ENCODE results near the gene TAS2R14. TPM values are rescaled to one million over a fixed set of nuclear protein-coding genes. Genes with fewer than 3 reads are reported as not detected.

Gene TAS2R14
- total RNA-seq, 6 experiments from 2014 or later, result 1.1 to 1.6 (median 1.5) TPM

GRCh38 chr12:10967409-10967808 is 28.3 kb upstream of the TAS2R14 start:
- H3K4me3 Mint-ChIP-seq, result peak overlapping the region; percentile 38; the same call in 1 of the 2 replicates
- peak overlapping the region; percentile 74 for H3K27ac Mint-ChIP-seq
- H3K36me3 Mint-ChIP-seq (ENCODE audit: low read depth), result peaks cover 6% of the 10 kb centered on the region; the same call in 1 of the 2 replicates
- peak; percentile 68 for DNase-seq
- TF ChIP-seq CTCF (IDR thresholded peaks at IDR 0.05), result no peak
- no peaks in the 10 kb centered on the region for H3K9me3 Mint-ChIP-seq
- H3K27me3 Mint-ChIP-seq (ENCODE audit: insufficient read depth), result no peaks in the 10 kb centered on the region
- peaks cover 44% of the 10 kb centered on the region for H3K4me1 Mint-ChIP-seq (ENCODE audit: low read depth)

GRCh38 chr12:10966314-10966713 is 27.3 kb upstream of the TAS2R14 start:
- H3K27me3 Mint-ChIP-seq (ENCODE audit: insufficient read depth), result no peaks in the 10 kb centered on the region

GRCh38 chr12:10965476-10965875 is 26.4 kb upstream of the TAS2R14 start:
- no peak for DNase-seq
- Mint-ChIP-seq H3K4me3 (no peak overlapping the region), H3K27ac (no peak overlapping the region), H3K4me1 (ENCODE audit: low read depth) (peaks cover 44% of the 10 kb centered on the region), H3K27me3 (ENCODE audit: insufficient read depth) (no peaks in the 10 kb centered on the region), H3K9me3 (no peaks in the 10 kb centered on the region), H3K36me3 (ENCODE audit: low read depth) (peaks cover 11% of the 10 kb centered on the region)
- TF ChIP-seq CTCF (IDR thresholded peaks at IDR 0.05), result no peak

More at GRCh38 chr12:10966314-10966713, 27.3 kb upstream of the TAS2R14 start:
- no peaks in the 10 kb centered on the region for H3K9me3 Mint-ChIP-seq
- peaks cover 44% of the 10 kb centered on the region for H3K4me1 Mint-ChIP-seq (ENCODE audit: low read depth)
- peak overlapping the region; percentile 20; the same call in 1 of the 2 replicates for H3K27ac Mint-ChIP-seq
- no peak for TF ChIP-seq CTCF (IDR thresholded peaks at IDR 0.05)
- H3K36me3 Mint-ChIP-seq (ENCODE audit: low read depth), result peaks cover 11% of the 10 kb centered on the region
- DNase-seq, result no peak
- no peak overlapping the region for H3K4me3 Mint-ChIP-seq

- Mint-ChIP-seq H3K36me3 (ENCODE audit: low read depth) (peaks cover 25% of the 10 kb centered on the region), H3K4me3 (no peak overlapping the region), H3K27me3 (ENCODE audit: insufficient read depth) (no peaks in the 10 kb centered on the region; the same call in 1 of the 2 replicates), H3K9me3 (peaks cover 9% of the 10 kb centered on the region), H3K4me1 (ENCODE audit: low read depth) (peaks cover 37% of the 10 kb centered on the region), H3K27ac (no peak overlapping the region)
- no peak for DNase-seq
- TF ChIP-seq CTCF (IDR thresholded peaks at IDR 0.05), result no peak
Measured at GRCh38 chr12:10960211-10960610, 21.1 kb upstream of the TAS2R14 start.

- Mint-ChIP-seq H3K36me3 (ENCODE audit: low read depth) (peaks cover 29% of the 10 kb centered on the region), H3K9me3 (peaks cover 13% of the 10 kb centered on the region), H3K27ac (no peak overlapping the region), H3K27me3 (ENCODE audit: insufficient read depth) (no peaks in the 10 kb centered on the region; the same call in 1 of the 2 replicates), H3K4me1 (ENCODE audit: low read depth) (peaks cover 35% of the 10 kb centered on the region), H3K4me3 (no peak overlapping the region)
- no peak for DNase-seq
- TF ChIP-seq CTCF (IDR thresholded peaks at IDR 0.05), result no peak
Measured at GRCh38 chr12:10959804-10960203, 20.7 kb upstream of the TAS2R14 start.

- Mint-ChIP-seq H3K36me3 (ENCODE audit: low read depth) (peaks cover 36% of the 10 kb centered on the region), H3K27me3 (ENCODE audit: insufficient read depth) (no peaks in the 10 kb centered on the region; the same call in 1 of the 2 replicates), H3K4me3 (no peak overlapping the region), H3K4me1 (ENCODE audit: low read depth) (peaks cover 48% of the 10 kb centered on the region), H3K9me3 (peaks cover 14% of the 10 kb centered on the region), H3K27ac (no peak overlapping the region)
- peak; percentile 17 for DNase-seq
- no peak for TF ChIP-seq CTCF (IDR thresholded peaks at IDR 0.05)
Measured at GRCh38 chr12:10957741-10958140, 18.7 kb upstream of the TAS2R14 start.
